Heart left ventricle (tissue), 13 donors: ENCODE data around the gene OR2B6.
"Not testable (repeated sequence)": the region's sequence is repeated elsewhere in the genome, so short reads cannot be mapped to it uniquely, and the experiment has no call there.

ENCODE experiments used
- POLR2A ChIP-seq, 2 donors: fragments of 450-650 bp; IDR thresholded peaks; one replicate each; pipeline ENCODE4 v1.6.1; 2017; ENCODE audit warnings: antibody characterized with exemption in 2 of 2, mild to moderate bottlenecking in 2 of 2, moderate library complexity in 2 of 2
- TF ChIP-seq, protein P1 (sequence below), 12 donors: fragments of 200-600 bp; sonication (generic) in 4 of 12; IDR thresholded peaks; one replicate each; pipeline versions ENCODE4 v1.5.0 to v1.8.0; 2018 to 2022; ENCODE audit warnings: antibody characterized with exemption in 12 of 12, mild to moderate bottlenecking in 5 of 12
- donor health status: ischemic (EF 13 %, LVEDD 7.1; RV severe dilation, severe dysfunction).
- donor health status: DM: no; HTN: yes; CAD: no.
- donor health status: DM: no; HTN: no; CAD: no.
- donor health status: ischemic (EF 25% LVEDD 6.9; RV normal size, moderate dysfunction).
- donor health status: ischemic (EF 25% LVEDD 5.7; RV mildly dilated, moderate dysfunction).
- donor health status: ischemic (EF 35%, LVEDD 5.7; RV mildly dilated, moderate dysfunction).
- donor health status: nonischemic (EF 11% LVEDD 7.7; RV severe dilation, severe dysfunction).
- donor health status: DM: yes; HTN: yes; CAD: no.
- donor health status: PGD.
- donor health status: ischemic (EF 29% LVEDD 5.4; RV normal size, mild dysfunction).
- donor health status: nonischemic (EF 23%, LVEDD 6.1; RV moderate dilation, normal function).

DNA sequence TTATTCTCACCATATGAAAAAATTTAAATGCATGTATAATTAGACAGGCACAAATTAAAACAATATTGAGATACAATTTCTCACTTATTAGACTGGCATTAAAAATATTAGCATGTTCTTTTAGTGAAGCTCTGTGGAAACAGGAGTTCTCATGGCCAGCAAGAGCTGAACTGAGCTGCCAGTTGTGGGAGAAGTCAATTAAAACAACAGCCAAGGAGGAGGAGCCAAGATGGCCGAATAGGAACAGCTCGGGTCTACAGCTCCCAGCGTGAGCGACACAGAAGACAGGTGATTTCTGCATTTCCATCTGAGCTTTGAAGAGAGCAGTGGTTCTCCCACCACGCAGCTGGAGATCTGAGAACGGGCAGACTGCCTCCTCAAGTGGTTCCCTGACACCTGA is 14.0 kb upstream of the OR2B6 start:
- TF ChIP-seq, protein P1, sequence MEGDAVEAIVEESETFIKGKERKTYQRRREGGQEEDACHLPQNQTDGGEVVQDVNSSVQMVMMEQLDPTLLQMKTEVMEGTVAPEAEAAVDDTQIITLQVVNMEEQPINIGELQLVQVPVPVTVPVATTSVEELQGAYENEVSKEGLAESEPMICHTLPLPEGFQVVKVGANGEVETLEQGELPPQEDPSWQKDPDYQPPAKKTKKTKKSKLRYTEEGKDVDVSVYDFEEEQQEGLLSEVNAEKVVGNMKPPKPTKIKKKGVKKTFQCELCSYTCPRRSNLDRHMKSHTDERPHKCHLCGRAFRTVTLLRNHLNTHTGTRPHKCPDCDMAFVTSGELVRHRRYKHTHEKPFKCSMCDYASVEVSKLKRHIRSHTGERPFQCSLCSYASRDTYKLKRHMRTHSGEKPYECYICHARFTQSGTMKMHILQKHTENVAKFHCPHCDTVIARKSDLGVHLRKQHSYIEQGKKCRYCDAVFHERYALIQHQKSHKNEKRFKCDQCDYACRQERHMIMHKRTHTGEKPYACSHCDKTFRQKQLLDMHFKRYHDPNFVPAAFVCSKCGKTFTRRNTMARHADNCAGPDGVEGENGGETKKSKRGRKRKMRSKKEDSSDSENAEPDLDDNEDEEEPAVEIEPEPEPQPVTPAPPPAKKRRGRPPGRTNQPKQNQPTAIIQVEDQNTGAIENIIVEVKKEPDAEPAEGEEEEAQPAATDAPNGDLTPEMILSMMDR (IDR thresholded peaks at IDR 0.05), result not testable (repeated sequence)
- not testable (repeated sequence) for TF ChIP-seq POLR2A (IDR thresholded peaks at IDR 0.05)
